HG02870 (cell line): ENCODE results near the gene PCGF2.
"Not testable (repeated sequence)": the region's sequence is repeated elsewhere in the genome, so short reads cannot be mapped to it uniquely, and the experiment has no call there.

Experiments
- ATAC-seq: cut with Tn5 transposase; IDR thresholded peaks from one replicate; pipeline ENCODE4 v1.9.1; 2021; ENCODE audit warnings: mild to moderate bottlenecking, moderate library complexity; ENCODE audit not compliant: unreplicated experiment

PCGF2 gene

DNA sequence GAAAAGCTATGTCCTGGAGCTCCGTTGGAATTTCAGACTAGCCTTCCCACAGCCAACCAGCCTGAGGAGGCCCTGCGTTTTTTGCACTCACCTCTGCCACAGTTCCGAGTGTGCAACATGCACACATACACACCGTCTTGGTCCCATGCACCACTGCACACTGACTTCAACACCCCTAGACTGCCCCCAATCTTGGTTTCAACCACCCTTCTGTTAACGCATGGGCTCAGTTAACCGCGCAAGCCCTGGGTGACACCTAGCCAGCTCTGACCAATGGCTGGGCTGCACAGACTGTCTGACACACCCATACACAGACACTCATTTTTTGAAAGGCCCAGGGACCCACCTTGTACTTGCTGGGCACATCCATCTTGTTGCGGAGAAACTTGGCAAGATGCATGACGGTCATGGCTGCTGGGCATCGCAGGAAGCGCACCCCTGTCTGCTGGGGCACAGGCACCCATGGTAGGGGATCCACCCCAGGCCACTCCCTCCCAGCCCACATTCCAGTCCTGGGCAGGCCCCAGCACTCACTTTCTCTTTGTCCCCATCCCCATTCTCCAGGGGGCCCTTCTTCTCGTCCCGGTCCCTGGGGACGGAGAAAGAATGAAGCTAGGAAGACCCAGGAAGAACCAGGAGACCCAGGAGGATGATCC lies 10.0 kb downstream of the PCGF2 start:
- no peak for ATAC-seq

DNA sequence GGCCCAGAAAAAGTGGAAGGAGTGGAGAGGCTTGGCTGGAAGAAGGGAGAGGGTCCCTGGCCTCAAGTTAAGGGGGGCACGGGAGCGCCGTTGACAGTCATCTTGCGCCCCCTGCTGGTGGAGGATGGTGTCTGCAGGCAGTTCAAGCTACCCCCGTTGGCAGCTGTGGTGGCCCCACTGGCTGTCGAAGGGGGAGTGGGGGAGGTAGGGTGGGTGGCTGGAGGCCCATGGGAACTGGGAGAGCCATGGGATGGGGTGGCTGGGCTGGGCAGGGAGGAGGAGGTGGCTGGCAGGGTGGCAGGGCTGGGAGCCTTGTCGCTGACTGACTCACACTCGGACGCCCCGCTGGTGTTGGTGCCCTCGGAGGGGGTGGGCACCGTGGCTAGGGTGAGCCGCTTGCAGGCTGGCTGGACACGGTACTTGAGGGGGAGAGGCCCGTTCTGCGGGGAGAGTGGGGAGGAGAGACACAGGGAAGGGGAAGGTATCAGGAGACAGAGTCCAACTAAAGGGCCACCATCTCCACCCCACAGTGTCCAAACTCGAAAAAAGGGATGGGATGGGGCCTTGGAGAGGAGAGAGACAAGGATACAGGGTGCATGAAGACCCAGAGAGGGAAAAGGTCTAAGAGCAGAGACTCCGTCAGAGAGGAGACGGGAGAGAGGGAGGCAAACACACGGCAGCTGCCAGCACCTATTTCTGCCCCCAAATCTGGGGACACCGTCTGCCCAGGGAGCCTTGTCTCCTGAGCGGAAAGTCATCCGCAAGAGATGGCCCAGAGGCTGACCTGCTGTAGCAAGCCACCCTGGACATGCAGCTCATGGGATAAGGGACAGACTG lies 12.8 kb downstream of the PCGF2 start:
- no peak for ATAC-seq

DNA sequence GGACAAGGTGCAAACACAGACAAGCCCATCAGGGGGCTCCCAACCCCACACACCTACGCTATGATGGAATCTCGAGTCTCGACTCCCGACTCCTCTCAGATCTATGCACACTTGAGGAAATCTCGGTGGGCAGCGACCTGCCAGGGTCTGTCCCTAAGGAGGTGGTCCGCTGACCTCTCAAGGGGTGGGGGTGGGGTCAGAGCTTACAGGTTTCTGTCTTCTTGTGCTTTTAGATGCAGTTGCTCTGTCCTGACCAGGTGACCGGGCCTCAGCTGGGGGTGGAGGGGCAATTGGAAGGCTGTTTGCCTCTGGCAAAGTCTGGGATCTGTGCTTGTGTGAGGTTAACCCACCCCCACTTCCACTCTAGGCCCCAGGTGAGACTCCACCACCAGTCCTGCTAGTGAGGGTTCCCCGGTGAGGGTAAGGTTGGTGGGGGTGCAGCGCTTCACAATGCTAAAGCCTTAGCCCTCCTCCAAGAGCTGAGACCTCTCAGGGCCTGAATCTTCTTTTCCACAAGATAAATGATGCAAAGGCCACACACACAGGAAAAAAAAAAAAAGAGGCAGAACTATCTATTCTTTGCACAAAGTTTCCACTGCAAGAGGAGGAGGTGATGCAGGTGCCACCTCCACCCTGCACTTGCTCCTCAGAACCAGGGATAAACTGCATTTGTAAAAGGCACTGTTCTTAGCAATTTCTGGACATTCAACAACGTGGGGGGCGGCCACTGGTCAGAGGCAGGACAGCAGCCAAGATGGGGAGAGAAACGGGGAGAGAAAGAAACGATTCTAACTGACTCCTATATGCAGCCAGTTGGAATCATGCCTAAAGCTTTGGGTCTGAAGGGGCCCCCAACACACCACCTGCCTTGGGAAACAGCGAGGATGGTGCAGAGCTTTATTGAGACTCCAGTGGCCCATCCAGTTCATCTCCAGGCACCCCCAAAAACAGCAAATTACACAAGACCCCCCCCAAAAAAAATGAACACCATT lies 13.9 kb downstream of the PCGF2 start:
- ATAC-seq: no peak

DNA sequence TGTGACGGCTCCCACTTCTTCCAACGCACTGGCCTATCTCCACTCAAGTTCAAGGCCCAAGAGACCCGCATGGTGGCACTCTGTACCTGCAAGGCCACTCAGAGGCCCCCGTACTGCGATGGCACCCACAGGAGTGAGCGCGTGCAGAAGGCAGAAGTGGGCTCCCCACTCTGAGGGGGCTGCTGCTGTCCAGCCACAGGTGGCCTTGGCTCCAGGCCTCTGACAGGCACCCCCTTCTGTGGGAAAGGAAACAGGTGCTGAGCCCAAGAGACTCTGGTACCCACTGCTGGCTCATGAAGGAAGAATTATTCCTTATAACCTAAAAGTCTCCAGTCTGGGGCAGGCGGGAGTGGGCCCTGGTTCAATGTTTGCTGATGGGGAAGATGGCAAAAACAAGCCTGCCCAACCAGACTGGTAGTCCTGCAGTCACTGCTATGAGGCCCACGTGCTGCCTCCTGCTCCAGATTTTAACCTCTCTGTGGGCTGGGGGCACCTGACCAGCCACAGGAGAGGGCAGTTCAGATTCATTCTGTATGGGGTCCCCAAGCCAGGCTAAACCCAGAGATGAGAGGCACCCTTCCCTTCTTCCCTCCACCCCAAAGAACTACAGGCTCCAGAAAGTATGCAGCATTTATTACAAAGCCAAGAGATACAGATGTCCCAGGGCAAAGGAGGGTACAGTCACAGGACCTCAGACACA lies 14.7 kb downstream of the PCGF2 start:
- ATAC-seq: no peak

DNA sequence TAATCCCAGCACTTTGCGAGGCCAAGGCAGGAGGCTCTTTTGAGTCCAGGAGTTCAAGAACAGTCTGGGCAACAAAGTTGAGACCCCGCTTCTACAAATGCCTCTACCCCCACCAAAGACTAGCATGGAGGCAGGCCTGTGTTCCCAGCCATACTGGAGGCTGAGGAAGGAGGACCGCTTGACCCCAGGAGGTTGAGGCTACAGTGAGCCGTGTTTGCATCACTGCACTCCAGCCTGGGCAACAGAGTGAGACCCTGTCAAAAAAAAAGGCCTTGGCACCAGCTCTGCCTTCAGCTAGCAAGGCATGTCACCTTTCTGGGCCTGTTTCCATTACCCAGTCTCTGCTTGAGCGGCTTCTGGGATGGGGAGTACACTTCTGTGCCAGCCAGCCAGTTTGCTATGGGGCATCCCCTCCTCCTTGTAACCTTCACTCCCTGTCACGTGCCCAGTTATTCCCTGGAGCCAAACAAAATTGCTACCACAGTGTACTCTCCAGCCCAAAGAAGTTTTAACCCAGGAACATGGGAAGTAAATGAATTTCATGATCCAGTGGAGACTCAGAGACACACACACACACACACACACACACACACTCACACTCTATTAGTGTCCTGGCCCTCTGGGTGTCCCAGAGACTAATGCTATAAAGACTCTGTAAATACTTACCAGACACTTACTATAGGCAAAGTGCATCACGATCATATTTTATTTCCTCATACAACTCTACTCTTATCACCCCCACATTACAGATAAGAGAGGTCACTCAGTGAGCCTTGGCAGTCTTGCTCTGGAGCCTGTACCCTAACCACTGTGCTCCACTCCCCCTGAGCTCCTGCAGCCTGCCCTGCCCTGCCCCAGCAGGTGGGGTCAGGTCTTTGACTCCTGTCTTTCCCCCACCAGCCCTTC lies 15.5 kb downstream of the PCGF2 start:
- no peak for ATAC-seq

DNA sequence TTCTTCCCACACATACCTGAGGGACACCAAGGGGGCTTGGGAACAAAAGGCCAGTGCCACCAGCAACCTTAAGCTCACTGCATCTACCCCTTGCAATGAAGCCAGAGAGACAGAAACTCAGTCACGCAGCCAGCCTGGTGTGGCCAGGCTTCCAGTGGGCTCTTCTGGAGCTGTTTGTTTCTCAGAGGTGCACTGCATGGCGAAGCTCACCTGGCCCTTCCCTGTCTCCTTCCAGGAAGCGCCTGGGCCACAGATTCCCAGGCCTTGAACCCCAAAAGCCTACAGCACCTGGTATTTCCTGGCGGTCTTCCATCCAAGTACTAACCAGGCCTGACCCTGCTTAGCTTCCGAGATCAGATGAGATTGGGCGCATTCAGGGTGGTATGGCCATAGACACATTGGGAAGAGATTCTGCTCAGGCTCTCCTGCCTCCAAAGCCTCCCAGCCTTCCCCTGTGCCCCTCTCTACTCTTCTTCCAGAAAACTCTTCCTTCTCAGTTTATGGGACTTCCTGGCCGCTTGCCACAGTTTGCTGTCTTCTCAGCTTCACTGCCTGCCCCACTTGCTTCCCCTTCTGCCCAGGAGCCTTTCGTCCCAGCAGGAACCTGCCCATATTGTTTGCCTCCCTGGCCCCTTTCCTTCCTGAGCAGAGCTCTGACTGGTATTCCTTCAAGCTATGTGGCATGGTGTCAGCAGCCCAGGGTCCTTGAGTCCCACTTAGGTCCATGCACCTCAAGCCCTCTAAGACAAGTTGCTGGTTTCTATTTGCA lies 16.4 kb downstream of the PCGF2 start:
- ATAC-seq: no peak

DNA sequence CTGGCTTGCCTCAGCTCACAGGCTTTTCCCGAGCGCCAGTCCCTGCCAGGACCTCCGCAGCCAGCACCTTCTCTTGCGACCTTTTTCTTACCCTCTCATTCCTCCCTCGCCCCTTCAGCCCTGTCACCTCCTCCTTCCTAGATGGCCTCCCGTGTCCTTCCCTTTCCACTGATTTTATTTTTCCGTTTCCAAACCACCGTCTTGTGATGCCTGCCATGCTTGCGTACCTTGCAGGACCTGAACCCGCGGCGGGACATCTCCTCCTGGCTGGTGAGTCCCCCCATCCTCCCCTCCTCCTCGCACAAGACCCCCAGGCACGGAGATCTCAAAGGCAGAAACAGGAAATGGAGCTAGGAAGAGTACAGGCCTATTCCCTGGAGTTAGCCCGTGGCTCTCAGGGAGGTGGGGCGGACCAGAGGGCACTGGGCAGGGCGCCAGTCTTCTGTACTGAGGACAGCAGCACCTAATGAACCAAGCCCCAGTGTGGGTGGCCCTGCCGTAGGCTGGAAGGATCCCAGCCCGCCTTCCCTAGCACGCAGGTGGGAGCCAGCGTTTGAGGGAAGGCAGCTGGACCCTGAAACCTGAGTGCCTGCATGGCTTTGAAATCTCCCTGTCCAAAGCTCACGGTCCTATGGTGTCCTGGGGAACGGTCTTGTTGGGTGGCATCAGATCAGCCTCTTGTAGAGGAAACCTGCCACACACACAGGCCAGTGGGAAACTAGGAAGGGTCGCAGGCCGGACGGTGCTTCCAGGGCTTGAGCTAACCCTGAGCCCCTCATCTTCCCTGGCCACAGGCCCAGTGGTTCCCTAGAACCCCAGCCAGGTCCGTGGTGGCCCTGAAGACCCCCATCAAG lies 17.4 kb downstream of the PCGF2 start:
- no peak for ATAC-seq

DNA sequence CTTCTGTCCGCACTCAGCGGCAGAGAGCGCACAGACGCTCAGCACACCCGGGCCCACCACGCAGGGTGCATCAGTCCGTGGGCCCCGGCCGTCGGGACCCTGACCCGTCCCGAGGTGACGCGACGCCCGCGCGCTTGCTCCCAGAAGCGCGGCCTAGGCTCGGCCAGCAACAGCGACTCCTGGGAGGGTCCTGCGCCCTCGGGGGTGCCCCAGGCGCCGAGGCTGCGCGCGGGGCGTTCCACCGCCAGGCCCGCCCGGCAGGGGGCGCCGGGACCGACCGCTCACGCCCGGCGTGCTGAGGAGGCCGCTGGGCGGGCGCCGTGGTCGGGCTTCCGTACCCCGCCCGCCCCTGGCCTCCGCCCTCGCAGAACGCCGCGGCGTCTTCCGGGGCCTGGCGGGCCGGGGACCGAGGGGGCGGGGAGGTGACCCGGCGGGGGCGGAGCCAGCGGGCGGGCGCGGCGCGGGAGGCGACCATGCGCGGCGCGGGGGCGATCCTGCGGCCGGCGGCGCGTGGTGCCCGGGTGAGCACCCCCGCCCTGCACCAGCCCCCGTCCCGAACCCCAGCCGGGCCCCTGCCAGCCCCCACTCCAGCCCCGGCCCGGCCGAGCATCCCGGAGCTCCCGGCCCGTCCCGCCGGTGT lies 18.1 kb downstream of the PCGF2 start, which contains the start of gene CISD3:
Gene CISD3, plus strand, starts transcription at position 456 of the 640 bp plus-strand sequence. Its CDS starts 18 bp downstream, at position 474.
- ATAC-seq: peak; percentile 60

DNA sequence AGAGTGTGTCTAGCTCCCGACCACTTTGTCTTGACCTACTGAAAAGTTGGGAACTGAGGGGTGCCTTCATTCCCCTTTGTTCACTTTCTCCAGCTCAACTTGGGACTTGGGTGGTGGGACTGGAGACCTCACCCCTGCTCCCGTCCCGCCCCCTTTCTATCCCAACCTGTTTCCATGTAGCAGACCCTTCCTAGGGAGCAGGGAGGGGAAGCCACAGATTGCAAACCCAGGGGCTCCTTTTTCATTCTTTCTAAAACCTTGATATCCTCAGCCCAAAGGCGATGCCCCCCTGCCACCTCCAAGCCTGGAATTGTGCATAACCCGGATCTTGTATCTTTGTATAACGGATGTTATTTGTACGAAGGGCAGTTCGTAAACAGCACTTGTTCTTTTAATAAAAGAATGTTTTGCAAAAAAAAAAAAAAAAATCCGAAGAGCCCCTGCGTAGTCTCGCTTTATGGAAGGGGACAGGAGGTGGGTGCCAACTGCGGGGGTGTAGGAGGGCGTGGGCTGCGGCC lies 18.7 kb downstream of the PCGF2 start:
- ATAC-seq: no peak

DNA sequence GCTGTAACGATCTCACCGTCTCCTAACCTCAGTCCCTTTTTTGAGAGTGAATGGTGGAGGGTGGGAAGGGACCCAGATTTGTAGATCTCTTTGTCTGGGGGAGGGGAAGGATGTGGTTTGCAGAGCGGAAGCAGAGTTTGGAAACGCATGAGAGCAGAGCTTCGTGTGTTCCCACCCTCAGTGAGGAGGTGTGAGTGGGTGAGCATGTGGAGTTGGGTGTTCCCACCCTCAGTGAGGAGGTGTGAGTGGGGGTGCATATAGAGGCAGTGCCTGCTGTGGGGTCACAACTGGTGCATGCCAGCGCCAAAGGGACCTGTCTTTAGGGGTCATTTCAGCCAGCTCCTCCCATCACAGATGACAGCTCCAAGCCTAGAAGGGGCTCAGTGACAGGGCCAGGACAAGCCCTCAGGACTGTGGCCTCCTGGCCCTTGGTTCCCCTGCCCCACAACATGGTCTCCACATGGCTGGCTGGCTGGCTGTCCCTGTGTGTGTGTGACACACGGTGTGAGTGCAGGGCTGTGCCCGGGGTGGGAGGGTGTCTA lies 19.8 kb downstream of the PCGF2 start:
- ATAC-seq: no peak

DNA sequence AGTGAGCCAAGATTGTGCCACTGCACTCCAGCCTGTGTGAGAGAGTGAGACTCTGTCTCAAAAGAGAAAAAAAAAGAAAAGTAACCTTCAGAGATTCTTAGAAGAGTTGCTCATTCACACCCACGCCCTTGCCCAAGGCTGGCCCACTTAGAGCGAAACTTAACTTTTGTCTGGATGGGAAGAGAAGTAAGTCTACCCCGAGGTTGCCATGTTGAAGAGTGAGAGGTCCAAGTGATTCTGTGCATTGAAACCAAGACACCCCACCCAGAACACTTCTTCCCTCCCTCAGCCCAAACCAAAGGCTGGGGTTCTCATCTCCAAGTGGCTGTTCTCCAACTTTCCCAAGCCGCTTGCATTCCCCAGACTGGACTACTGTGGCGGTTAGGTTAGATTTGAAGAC lies 20.4 kb downstream of the PCGF2 start:
- ATAC-seq: no peak

DNA sequence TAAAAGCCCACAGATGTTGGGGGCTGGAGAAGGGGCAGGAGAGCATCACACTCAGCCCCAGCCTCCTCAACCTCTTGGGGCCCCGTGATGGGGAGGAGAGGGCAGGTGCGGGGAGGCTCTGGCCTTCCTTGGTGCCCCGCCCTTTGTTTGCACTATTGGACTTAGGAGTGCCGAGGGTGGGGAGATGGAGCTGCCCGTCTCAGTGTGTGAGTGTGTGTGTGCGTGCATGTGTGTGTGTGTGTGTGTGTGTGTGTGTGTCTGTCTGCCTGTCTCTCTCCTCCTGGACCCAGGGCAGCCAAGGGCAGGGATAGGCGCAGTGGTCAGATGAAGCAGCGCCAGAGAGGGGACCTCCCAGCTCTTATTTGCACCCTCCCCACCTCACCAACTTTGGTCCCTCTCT lies 22.0 kb downstream of the PCGF2 start:
- ATAC-seq: not testable (repeated sequence)

DNA sequence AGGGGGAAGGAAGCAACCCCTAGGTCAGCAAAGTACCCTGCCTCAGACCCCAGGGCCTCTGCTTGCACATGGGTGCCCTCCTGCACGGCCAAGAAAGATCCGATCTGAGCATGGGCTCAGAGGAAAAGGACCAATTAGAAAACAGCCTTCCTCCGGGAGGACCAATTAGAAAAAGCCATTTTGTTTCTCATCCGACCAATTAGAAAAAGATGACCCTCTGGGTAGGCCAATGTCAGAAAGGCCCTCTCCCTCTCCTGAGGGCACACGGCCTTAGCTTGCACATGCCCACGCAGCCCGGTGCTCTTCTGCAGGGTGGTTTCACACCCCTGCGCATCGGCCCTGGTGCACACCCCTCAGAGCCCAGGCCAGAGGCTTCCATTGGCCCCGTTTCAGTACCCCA lies 23.1 kb downstream of the PCGF2 start:
- ATAC-seq: no peak

DNA sequence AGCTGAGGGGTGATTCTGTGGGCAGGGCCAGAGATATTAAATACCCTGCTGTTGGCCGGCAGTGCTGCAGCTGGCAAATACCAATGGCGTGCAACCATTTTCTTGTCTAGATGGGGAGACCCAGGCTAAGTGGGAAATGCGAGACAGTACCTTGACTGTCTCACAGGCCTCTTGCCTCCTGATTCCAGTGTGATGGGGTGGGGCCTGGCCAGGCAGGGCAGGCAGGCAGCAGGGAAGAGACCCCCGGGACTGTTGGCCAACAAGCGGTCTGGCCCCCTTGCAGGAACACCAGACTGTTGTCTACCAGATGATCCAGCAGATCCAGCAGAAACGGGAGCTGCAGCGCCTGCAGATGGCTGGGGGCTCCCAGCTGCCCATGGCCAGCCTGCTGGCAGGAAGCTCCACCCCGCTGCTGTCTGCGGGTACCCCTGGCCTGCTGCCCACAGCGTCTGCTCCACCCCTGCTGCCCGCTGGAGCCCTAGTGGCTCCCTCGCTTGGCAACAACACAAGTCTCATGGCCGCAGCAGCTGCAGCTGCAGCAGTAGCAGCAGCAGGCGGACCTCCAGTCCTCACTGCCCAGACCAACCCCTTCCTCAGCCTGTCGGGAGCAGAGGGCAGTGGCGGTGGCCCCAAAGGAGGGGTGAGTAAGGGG lies 23.7 kb downstream of the PCGF2 start:
- ATAC-seq: no peak

DNA sequence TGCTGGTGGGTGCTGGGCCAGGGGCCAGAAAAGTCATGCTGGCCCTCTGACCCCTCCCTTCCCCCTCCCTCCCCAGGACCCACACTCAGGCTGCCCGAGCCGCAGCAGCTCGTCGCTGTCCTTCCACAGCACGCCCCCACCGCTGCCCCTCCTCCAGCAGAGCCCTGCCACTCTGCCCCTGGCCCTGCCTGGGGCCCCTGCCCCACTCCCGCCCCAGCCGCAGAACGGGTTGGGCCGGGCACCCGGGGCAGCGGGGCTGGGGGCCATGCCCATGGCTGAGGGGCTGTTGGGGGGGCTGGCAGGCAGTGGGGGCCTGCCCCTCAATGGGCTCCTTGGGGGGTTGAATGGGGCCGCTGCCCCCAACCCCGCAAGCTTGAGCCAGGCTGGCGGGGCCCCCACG lies 26.3 kb downstream of the PCGF2 start:
- no peak for ATAC-seq

DNA sequence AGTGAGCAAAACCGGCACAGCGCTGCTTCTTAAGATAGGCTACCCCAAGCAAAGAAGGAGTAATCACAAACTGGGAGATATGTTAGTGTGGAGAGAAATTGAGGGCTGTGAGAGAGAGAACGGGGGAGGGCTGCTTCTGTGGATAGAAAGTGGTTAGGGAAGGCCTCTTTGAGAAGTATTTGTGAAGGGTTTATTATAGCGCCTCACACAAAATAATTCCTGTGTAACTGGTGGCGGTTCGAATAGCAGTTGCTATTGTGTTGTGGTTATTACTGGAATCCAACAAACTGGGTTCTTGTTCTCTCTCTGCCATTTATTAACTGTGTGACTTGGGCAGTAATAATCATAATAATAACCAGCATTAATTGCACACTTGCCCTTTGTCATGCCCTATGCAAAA lies 27.2 kb downstream of the PCGF2 start:
- ATAC-seq: no peak
